C4-2B (cell line): ENCODE results near the gene TSPAN3.

Source experiments
- H3K27ac ChIP-seq: fragments of 450-650 bp; 2 replicates; pipeline ENCODE4 v1.5.1; 2017
- CTCF ChIP-seq: fragments of 450-650 bp; conservative IDR thresholded peaks from 2 replicates; pipeline ENCODE4 v1.5.1; 2017; ENCODE audit warnings: mild to moderate bottlenecking
- ZFX ChIP-seq: fragments of 450-650 bp; IDR thresholded peaks from 2 replicates; pipeline ENCODE4 v1.6.1; 2017

The TSPAN3 gene

GRCh38 chr15:77009646-77010311 lies 61.1 kb downstream of the TSPAN3 start:
- TF ChIP-seq CTCF (no peak), ZFX (no peak)
- no peak overlapping the region; the same call in 1 of the 2 replicates for H3K27ac ChIP-seq

- no peak overlapping the region for H3K27ac ChIP-seq
- TF ChIP-seq ZFX, result no peak
- no peak for TF ChIP-seq CTCF
Measured at GRCh38 chr15:77009176-77009575, 61.7 kb downstream of the TSPAN3 start.

GRCh38 chr15:77004189-77004588 lies 66.7 kb downstream of the TSPAN3 start:
- H3K27ac ChIP-seq, result no peak overlapping the region
- no peak for TF ChIP-seq ZFX
- no peak for TF ChIP-seq CTCF

DNA sequence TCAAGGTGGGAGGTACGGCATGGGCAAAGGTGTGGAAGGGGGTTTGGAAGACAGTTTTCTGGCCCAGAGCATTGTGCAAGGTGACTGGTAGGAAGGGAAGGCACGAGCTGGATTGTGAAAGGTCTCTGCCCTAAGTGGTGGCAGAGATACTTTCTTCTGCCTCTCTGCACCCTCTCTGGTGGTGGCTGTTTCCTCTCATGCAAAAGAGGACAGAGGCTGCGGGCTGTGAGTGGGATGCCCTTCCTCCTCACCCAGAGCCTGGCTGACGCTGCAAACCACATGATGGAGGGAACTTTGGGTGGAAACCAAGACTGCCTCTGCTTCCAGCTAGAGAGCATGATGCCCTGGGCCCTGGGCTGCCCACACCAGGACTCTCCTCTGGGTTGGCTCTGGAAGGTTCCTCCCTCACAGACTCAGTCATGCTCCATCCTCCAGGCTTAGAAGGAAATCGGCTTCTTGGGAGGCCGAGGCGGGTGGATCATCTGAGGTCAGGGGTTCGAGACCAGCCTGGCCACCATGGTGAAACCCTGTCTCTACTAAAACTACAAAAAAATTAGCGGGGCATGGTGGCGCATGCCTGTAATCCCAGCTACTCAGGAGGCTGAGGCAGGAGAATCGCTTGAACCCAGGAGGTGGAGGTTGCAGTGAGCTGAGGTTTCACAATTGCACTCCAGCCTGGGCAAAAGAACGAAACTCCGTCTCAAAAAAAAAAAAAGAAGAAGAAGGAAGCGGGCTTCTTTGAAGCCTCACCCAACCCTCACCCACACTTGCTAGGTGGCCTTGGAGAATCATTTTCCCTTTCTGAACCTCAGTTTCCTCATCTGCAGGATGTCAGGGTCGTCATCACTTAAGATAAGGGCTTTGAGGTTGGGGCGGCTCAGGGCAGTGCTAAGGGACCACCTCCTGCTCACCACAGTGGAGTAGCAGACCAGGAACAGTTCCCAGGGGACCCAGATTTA lies 67.7 kb downstream of the TSPAN3 start:
- no peak for TF ChIP-seq CTCF
- no peak for TF ChIP-seq ZFX
- H3K27ac ChIP-seq, result no peak overlapping the region

- H3K27ac ChIP-seq, result no peak overlapping the region
- no peak for TF ChIP-seq CTCF
- TF ChIP-seq ZFX, result no peak
Measured at GRCh38 chr15:77002436-77002835, 68.5 kb downstream of the TSPAN3 start.

GRCh38 chr15:77001966-77002365 lies 68.9 kb downstream of the TSPAN3 start:
- TF ChIP-seq ZFX (no peak), CTCF (no peak)
- no peak overlapping the region for H3K27ac ChIP-seq

GRCh38 chr15:77001351-77001750 lies 69.6 kb downstream of the TSPAN3 start:
- H3K27ac ChIP-seq, result no peak overlapping the region
- TF ChIP-seq ZFX (no peak), CTCF (no peak)
